Measurements from ENCODE around the gene ARID3B.

DNA sequence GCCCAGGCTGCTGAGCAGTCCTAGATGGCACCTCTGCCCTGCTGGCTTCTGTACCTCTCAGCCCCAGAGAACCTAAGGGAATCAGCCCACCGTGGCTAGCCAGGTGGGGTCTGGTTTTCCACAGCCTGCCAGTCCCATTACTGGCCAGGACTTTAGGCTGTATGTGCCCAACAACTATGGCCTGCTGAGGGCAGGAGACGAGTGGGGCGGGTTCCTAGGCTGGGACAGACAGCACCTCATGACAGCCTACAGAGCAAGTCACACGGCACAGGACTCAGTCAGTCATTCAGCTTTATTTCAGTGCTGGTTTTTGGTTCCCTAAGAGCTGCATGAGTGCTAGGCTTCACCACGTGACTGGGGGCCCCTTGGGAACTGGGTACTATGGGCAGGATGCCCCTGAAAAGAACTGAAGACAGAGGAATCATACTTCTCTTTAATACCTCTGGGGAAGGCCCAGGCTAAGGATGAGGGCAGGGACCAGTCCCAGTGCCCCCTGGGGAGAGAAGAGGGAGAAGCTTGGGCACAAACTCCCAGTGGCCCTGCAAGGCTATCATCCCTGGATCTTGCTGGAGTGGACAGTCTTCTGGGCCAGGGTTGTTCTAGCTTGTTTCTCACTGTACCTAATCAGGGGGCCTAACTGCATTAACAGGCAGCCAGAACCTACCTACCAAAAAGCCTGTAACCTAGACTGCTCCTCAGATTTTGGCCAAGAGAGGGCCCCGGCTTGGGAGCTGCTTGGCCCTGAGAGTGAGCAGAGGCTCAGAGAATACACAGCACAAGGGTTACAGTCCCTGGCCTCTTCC lies 89.5 kb downstream of the ARID3B start:
- no peak for TF ChIP-seq POLR2A (IDR thresholded peaks at IDR 0.05)
- TF ChIP-seq, protein P1, sequence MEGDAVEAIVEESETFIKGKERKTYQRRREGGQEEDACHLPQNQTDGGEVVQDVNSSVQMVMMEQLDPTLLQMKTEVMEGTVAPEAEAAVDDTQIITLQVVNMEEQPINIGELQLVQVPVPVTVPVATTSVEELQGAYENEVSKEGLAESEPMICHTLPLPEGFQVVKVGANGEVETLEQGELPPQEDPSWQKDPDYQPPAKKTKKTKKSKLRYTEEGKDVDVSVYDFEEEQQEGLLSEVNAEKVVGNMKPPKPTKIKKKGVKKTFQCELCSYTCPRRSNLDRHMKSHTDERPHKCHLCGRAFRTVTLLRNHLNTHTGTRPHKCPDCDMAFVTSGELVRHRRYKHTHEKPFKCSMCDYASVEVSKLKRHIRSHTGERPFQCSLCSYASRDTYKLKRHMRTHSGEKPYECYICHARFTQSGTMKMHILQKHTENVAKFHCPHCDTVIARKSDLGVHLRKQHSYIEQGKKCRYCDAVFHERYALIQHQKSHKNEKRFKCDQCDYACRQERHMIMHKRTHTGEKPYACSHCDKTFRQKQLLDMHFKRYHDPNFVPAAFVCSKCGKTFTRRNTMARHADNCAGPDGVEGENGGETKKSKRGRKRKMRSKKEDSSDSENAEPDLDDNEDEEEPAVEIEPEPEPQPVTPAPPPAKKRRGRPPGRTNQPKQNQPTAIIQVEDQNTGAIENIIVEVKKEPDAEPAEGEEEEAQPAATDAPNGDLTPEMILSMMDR (IDR thresholded peaks at IDR 0.05): no peak

All from adrenal gland (tissue), 5 donors.